Right lobe of liver (tissue), 6 donors: ENCODE measurements around the gene RNF8. TPM values are rescaled to one million over a fixed set of nuclear protein-coding genes. Genes with fewer than 3 reads are reported as not detected.

Experiments used
- ATAC-seq, 4 donors: fragments of 200-7000 bp; cut with Tn5 transposase; one replicate each; pipeline ENCODE4 v1.9.1; 2020; ENCODE audit warnings: mild to moderate bottlenecking in 4 of 4, moderate library complexity in 4 of 4
- DNase-seq, 3 donors: peaks; one replicate each; pipeline ENCODE4 v3.0.0-alpha.2; 2020
- H3K27ac ChIP-seq, 3 donors: fragments of 200-600 bp; one replicate each; pipeline ENCODE4 v1.8.0; 2022
- H3K27me3 ChIP-seq, 2 donors: fragments of 200-600 bp; one replicate each; pipeline ENCODE4 v1.8.0; 2022
- H3K36me3 ChIP-seq, 4 donors: fragments of 200-600 bp; sonication (generic) in 1 of 4; one replicate each; pipeline versions ENCODE4 v1.5.1 to v1.8.0; 2017 to 2022; ENCODE audit warnings: control low read depth in 1 of 4
- H3K4me1 ChIP-seq, 4 donors: fragments of 200-600 bp; sonication (generic) in 1 of 4; one replicate each; pipeline versions ENCODE4 v1.5.1 to v1.8.0; 2017 to 2022; ENCODE audit warnings: control low read depth in 1 of 4
- H3K4me3 ChIP-seq, 3 donors: fragments of 200-600 bp; one replicate each; pipeline ENCODE4 v1.8.0; 2022
- H3K9me3 ChIP-seq, 4 donors: fragments of 200-600 bp; sonication (generic) in 1 of 4; one replicate each; pipeline versions ENCODE4 v1.5.1 to v1.8.0; 2017 to 2022; ENCODE audit warnings: control low read depth in 1 of 4
- CTCF ChIP-seq, 4 donors: fragments of 200-600 bp in 3 of 4; fragments of 450-650 bp in 1 of 4; IDR thresholded peaks; one replicate each; pipeline versions ENCODE4 v1.5.1 to v1.8.0; 2016 to 2022; ENCODE audit warnings: antibody characterized with exemption in 4 of 4, mild to moderate bottlenecking in 2 of 4
- POLR2A ChIP-seq: fragments of 450-650 bp; IDR thresholded peaks from one replicate; pipeline ENCODE4 v1.6.1; 2017; ENCODE audit warnings: antibody characterized with exemption, mild to moderate bottlenecking
- WGBS: methylation state at CpG from one replicate; pipeline ENCODE4 v1.1.6; 2018; ENCODE audit warnings: low coverage, low lambda C conversion rate; ENCODE audit not compliant: insufficient coverage; ENCODE audit errors: missing lambda C conversion rate; 5-methylcytosine and 5-hydroxymethylcytosine counted together
- intact Hi-C, 2 donors: fragments of 100-400 bp; cut with DNase I; formaldehyde crosslinking; loops; one replicate each; pipeline versions ENCODE4 v1.11.2 to v1.14.1; 2022
- total RNA-seq, 6 experiments: library from RNA; depleted of rRNA in 2 of 6; stranded (reverse); fragments of >200 nt in 2 of 6; fragmentation: NEBNext Ultra II Directional in 3 of 6; extraction: Animal tissue kit (Norgen Biotek cat#: 25700) in 3 of 6; gene quantifications; one replicate each; pipeline versions ENCODE4 v1.1.0 to v1.2.4, GENCODE V29; 2016 to 2023
- donor health status: DM: no; HTN: yes; CAD: no.
- donor health status: DM: no; HTN: no; CAD: no.
- donor health status: DM: no; HTN: no; CAD: no.
- donor health status: DM: no; HTN: yes; CAD: no.
- donor health status: DM: no; HTN: yes; CAD: no.

Gene RNF8
- total RNA-seq, 6 experiments from 2014 or later = 4.3 to 7.1 (median 6.1) TPM

- 100% methylated on average over 1 of the region's 1 CpG for WGBS
- Histone ChIP-seq H3K27ac (no peak overlapping the region), H3K9me3 (no peaks in the 10 kb centered on the region), H3K4me1 (peaks cover 0 to 8% (median 0%) of the 10 kb centered on the region in 4 donors), H3K27me3 (no peaks in the 10 kb centered on the region), H3K4me3 (no peak overlapping the region), H3K36me3 (peaks cover 0 to 10% (median 5%) of the 10 kb centered on the region in 4 donors)
- intact Hi-C loops = no loop called here
- ATAC-seq (no peak), DNase-seq (no peak)
- TF ChIP-seq POLR2A (no peak), CTCF (IDR thresholded peaks at IDR 0.05) (no peak)
These were observed 39.0 kb downstream of the RNF8 start for GRCh38 chr6:37392821-37393220.

- no peak overlapping the region for H3K4me3 ChIP-seq
- H3K9me3 ChIP-seq = no peaks in the 10 kb centered on the region
- TF ChIP-seq POLR2A (no peak), CTCF (IDR thresholded peaks at IDR 0.05) (no peak)
- peaks cover 0 to 8% (median 0%) of the 10 kb centered on the region in 4 donors for H3K4me1 ChIP-seq
- WGBS = 60% methylated on average over 1 of the region's 1 CpG
- peak; percentile 79 to 93 (median 87) for ATAC-seq
- H3K27ac ChIP-seq = no peak overlapping the region
- peaks cover 0 to 10% (median 5%) of the 10 kb centered on the region in 4 donors for H3K36me3 ChIP-seq
- no peaks in the 10 kb centered on the region for H3K27me3 ChIP-seq
- DNase-seq = peak in 1 of 3 donors; percentile 51
- intact Hi-C loops = no loop called here
These were observed 39.7 kb downstream of the RNF8 start for GRCh38 chr6:37393381-37393929.

GRCh38 chr6:37396571-37397180 lies 42.9 kb downstream of the RNF8 start:
- TF ChIP-seq POLR2A (no peak), CTCF (IDR thresholded peaks at IDR 0.05) (no peak)
- Histone ChIP-seq H3K4me1 (peaks cover 0 to 8% (median 0%) of the 10 kb centered on the region in 4 donors), H3K27ac (no peak overlapping the region), H3K9me3 (no peaks in the 10 kb centered on the region), H3K36me3 (peaks cover 0 to 3% (median 0%) of the 10 kb centered on the region in 4 donors), H3K27me3 (no peaks in the 10 kb centered on the region), H3K4me3 (no peak overlapping the region)
- DNase-seq (no peak), ATAC-seq (no peak)
- intact Hi-C loops = no loop called here
- WGBS = 78% methylated on average over 3 of the region's 4 CpGs

GRCh38 chr6:37399131-37399530 lies 45.3 kb downstream of the RNF8 start:
- DNase-seq (no peak), ATAC-seq (no peak)
- TF ChIP-seq CTCF (IDR thresholded peaks at IDR 0.05) = no peak
- TF ChIP-seq POLR2A = no peak
- Histone ChIP-seq H3K4me3 (no peak overlapping the region), H3K36me3 (no peaks in the 10 kb centered on the region), H3K27me3 (no peaks in the 10 kb centered on the region), H3K27ac (no peak overlapping the region), H3K9me3 (no peaks in the 10 kb centered on the region), H3K4me1 (no peaks in the 10 kb centered on the region)
- intact Hi-C loops = no loop called here
